GM19438 (cell line): ENCODE results near the gene OSMR.

ENCODE experiments used
- ATAC-seq: cut with Tn5 transposase; IDR thresholded peaks from one replicate; pipeline ENCODE4 v1.9.1; 2021; ENCODE audit warnings: low read depth; ENCODE audit not compliant: unreplicated experiment

The OSMR gene

GRCh38 chr5:38870595-38870994, 24.8 kb downstream of the OSMR start:
- no peak for ATAC-seq

DNA sequence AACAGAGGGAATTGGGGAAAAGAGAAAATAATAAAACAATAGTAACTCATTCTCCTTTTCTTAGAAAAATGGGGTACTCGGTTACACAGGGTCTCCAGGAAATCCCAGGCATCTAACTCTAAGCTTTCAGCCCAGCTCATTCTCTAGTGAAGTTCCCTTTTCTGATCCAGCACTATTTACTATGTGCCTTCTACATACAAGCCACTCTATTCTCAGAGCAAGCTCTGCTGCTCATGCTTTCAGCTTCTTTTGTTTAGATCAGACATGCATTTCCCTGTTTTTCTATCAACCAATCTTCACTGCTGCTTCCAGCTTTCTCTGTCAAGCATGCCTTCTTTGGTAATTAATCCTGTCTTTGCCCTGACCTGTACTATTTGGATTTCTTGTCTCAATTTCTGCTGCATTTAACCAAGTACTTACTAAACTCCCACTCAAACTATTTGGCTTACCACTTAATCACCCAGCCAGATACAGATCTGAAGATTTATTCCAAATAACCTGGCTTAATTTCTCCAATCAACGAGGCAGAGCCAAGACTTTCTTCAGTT, 25.3 kb downstream of the OSMR start:
- ATAC-seq, result no peak

- ATAC-seq, result no peak
Observed at GRCh38 chr5:38871790-38872551, 26.2 kb downstream of the OSMR start.

GRCh38 chr5:38872826-38873225, 27.0 kb downstream of the OSMR start:
- no peak for ATAC-seq

DNA sequence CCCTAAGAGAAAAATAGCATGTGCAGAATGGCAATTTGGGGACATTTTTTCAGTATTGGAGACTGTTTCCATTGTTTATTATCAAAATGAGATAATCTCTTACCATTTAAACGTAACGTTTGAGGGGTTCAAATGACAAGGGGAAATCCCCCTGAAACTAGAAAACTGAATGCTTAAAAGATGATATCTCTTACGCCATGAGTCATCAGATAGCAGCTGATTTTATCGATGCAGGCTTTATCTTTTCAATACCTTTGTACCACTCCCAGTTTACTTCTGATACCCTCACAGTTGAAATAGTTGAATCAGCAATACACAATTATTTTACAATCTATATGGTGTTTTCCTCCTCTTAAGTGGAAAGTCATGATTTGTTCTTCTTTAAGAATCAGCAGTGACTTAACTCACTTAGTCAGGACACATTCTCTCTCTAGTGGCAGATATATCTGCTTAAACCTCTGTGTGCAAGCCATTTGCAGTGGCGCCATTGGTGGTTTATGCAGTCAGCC, 29.2 kb downstream of the OSMR start:
- no peak for ATAC-seq

DNA sequence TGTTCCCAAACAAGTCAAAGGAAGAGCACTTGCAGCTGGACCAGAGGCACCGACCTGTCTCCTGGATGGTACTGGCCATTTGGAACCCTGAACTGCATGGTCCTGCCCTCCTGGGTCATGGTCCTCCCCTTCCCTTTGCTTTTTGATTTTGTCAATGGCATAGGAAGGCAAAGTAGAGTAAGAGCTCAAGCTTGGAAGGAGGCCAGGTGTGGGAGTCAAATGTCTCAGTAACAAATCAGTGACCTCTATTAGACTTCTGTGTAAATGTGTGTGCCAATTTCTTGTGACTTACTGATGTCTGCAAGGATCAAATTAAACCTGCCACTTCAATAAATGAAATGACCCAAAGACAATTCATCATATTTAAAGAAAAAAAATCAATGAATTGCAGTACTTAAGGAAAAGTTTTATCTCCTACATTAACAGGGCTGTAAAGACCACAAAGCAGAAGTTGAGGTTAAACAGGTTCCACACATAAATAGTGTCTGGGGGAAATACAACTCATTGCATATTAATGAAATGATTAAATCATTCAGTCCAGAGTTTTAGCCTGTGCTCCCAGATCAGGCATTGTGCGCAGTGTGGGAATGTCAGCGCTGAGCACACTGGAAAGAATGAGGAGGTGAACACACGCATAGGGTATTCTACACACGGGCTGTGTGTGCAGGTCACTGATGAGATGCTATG, 32.7 kb downstream of the OSMR start:
- ATAC-seq, result no peak

DNA sequence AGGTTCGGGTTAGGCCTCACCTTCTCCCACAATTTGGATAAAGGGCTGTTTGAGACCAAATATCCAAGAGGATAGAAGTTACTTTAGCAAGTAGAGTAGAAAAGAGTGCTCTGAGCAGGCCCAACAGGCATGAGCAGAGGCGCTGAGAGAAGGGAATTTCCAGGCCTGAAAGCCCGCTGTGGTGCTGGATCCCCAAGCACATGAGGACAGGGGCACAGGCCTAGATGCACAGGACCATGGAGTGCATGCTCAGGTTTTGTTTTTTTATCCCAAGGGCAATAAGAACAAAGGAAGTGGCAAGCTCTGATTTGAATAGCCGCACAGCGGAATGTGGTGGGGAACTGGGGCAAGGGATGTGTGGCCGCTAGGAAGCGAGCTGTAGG, 33.3 kb downstream of the OSMR start:
- ATAC-seq, result no peak

DNA sequence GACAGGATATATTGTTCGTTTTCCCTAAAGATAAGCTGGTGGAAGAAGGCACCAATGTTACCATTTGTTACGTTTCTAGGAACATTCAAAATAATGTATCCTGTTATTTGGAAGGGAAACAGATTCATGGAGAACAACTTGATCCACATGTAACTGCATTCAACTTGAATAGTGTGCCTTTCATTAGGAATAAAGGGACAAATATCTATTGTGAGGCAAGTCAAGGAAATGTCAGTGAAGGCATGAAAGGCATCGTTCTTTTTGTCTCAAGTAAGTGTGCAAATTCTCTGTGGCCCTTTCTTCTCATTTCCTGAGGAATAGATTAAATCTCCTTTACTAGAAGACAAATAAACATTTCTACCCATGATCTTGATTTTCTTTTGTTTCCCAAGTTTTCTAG, 38.0 kb downstream of the OSMR start:
- no peak for ATAC-seq

DNA sequence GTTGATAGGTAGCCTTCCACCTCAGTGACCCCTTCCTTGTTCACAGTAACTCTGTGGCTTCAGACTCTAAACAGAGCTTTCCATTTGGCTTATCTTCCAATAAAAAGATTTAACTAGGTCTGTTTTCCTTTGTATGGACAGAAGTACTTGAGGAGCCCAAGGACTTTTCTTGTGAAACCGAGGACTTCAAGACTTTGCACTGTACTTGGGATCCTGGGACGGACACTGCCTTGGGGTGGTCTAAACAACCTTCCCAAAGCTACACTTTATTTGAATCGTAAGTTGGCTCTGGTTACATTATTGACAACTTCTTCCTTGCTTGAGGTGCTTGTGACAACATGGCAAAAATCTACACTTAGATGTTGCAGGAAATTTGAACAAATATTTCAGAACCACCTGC, 39.4 kb downstream of the OSMR start:
- no peak for ATAC-seq

DNA sequence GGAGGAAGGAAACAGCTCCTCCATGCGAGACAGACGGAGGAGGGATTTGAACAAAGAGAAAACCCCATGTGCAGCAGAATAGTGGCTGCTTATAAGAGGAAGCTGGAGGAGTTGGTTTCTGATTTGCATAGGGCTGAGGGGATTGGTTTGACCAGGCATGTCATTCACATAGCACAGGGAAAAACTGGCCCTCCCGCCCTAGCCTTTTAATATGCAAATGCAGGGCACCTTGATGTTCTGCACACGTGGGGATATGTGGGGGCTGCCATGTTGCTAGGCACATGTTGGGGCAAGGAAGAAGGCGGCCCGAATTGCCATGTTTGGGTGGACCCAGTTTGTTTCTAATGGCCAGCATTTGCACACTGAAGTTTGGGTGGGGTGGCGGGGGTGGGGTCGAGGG, 42.2 kb downstream of the OSMR start:
- no peak for ATAC-seq

DNA sequence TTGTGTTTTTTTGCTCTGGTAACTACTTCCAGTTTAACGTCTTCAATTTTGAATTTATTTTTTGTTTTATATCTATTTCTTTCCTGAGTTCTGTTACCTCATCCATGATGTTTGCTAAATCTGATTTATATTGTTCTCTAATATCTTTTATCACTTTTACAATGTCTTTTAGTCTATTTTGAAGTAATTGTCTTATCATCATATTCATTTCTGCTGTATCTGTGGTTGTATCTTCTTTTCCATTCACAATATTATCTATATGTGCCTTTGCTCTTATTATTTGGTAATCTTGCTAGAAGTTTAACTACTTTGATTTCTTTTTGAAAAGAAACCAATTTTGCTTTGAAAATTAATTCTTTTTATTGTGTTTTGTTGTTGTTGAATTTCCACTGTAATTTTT, 43.6 kb downstream of the OSMR start:
- ATAC-seq, result no peak

DNA sequence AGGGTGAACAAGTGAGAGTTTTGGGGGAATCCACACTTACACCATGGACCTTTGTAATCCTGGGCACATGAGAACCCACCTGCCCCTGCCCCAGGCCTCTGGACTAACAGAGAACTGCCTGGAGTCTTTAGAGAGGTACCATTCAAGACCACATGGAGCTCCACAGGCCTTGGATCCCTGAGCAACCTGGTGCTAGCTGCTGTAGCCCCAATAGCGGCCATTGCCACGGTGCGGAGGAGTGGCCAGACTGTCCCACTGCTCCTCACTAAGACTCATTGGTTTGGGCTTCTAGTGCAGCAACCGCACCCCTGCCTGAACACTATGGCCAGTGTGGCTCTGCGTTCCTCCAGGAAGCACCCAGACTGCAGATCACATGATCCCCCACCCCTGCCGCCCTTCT, 45.8 kb downstream of the OSMR start:
- ATAC-seq, result no peak

GRCh38 chr5:38892363-38892762, 46.6 kb downstream of the OSMR start:
- no peak for ATAC-seq

DNA sequence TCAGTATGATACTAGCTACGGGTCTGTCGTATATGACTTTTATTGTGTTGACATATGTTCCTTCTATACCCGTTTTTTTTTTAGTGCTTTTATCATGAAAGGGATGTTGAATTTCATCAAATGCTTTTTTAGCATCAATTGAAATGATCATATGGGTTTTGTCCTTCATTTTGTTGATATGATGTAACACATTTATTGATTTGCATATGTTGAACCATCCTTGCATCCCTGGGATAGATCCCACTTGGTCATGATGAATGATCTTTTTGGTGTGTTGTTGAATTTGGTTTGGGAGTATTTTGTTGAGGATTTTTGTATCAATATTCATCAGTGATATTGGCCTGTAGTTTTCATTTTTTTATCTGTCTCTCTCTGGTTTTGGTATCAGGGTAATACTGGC, 50.9 kb downstream of the OSMR start:
- ATAC-seq, result no peak

DNA sequence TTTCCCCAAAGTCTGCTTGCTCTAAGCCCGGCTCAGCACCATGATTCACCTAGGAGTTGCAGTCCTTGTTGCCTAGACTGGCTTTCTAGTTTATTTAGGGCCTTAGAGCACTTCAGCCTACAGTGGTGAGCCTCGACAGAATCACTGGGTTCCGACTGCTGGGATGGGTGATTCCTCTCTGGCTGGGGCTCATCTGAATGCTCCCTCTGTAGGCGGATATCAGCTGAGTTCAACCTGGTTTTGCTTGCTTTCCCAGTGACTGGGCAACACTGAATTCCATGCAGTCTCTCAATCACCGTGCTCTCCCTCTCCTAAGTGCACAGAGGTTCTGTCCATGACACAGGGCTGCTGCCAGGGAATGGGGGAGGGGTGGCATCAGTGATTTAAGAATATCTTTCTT, 54.1 kb downstream of the OSMR start:
- no peak for ATAC-seq

- ATAC-seq, result no peak
Observed at GRCh38 chr5:38905516-38905915, 59.7 kb downstream of the OSMR start.

DNA sequence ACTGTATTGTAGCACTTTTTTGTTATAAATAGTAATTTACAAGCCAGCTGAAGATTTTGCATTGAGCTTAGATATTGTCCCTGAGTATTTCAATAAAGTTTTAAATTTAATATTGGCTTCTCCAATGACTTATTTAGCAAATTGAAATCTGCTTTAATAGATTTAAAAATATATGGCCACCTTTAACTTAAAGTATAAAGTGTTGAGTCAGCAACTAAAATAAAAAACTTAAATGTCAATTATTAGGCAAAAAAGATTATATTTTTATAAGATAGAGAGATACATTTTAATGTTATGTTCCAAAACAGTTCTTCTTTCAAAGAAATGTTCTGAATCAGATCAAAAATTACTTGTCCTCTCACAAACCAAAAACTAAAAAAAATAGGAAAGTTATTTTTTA, 60.7 kb downstream of the OSMR start:
- ATAC-seq, result no peak

DNA sequence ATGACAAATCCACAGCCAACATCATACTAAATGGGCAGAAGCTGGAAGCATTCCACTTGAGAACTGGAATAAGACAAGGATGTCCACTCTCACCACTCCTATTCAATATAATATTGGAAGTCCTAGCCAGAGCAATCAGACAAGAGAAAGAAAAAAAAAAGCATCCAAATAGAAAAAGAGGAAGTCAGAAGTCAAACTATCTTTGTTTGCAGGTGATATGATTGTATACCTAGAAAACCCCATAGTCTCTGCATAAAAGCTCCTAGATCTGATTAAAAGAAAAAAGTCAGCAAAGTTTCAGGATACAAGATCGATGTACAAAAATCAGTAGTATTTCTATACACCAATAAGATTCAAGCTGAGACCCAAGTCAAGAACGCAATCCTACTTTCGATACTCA, 66.1 kb downstream of the OSMR start:
- ATAC-seq, result no peak

DNA sequence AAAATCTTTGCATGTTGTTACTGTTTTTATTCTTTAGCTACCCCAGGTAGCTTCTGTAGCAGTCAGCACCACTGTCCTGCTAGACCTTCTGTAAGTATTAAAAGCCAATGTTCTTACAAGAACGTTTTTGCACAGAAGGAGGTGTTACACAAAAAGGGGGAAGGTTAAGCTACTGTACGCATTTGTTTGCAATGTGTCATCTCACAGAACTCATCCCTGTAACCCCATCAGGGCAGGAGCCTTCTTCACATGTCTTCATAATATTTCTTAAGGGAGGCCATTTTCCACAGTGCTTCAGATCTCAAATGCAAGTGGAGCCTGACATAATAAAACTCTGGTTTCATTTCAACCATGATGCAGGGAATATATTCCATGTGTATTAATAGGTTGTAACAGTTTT, 67.9 kb downstream of the OSMR start:
- ATAC-seq, result no peak

DNA sequence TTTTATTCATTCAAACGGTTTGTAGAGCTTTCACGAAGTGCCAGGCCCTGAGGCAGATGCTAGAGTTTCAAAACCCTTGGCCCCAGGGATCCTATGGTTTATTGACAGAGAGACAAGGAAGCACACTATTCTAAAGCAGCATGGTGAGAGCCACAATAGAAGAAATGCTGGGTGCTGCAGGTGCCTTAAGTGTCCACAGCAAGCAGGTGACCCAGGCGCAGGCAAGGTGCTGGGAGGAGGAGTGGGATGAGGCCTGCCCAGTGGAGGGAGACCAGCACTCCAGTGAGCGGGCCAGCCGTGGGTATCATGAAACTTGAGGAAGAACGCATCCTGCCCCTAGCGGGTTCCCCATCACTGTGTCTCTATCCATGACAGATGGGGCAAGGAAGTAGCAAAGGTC, 71.0 kb downstream of the OSMR start:
- ATAC-seq, result no peak

GRCh38 chr5:38921174-38921573, 75.4 kb downstream of the OSMR start:
- no peak for ATAC-seq

DNA sequence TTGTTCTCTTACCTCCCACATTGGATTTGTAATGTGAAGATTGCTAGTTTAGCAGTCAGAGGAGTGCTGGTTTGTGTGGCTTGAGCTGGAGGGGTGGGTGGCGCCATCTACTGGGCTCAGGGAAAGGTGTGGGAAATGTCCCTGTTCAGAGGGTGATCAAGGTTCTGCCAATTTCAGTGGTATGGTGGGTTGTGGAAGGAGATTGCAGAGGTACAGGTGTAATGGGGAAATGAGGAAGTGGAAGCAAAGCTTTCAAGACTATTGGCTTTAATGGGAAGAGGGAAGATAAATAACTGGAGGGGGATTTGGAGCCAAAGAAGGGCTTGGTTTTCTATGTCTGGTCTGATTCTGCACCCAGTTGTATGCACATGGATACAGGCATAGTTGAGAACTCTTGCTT, 76.4 kb downstream of the OSMR start:
- ATAC-seq, result no peak
